GM12864 (cell line): ENCODE measurements around the gene THY1.
"Not testable (repeated sequence)": the region's sequence is repeated elsewhere in the genome, so short reads cannot be mapped to it uniquely, and the experiment has no call there.

ENCODE experiments used
- DNase-seq: peaks from one replicate; pipeline ENCODE4 v3.0.0-alpha.2; 2011; ENCODE audit warnings: low read depth
- H3K4me3 ChIP-seq: 2 replicates; pipeline ENCODE4 v1.5.1; 2011; ENCODE audit warnings: mild to moderate bottlenecking, low read depth, low read length, control low read depth
- TF ChIP-seq, protein P1 (sequence below): IDR thresholded peaks from 2 replicates; pipeline ENCODE4 v1.5.1; 2011; ENCODE audit warnings: low read depth, mild to moderate bottlenecking, moderate library complexity, low read length, control low read depth, inconsistent platforms; ENCODE audit errors: missing control alignments

Gene THY1

DNA sequence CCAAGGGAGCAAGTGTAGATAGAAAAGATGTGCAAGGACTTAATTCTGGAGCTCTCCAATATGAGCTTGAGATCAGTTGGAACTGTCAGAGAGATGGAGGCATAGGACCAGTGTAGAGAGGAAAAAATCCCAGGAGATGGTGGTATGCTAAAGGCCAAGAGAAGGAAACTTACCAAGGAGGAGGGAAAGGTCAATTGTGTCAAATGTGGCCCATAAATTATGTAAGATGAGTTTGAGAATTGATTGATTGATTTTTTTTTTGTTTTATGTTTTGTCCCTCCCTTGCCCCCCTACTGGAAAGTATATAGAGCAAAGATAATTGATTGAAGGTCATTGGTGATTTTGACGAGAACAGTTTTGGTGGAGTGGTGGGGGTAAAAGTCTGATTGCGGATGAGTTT is 38.6 kb downstream of the THY1 start:
- TF ChIP-seq, protein P1, sequence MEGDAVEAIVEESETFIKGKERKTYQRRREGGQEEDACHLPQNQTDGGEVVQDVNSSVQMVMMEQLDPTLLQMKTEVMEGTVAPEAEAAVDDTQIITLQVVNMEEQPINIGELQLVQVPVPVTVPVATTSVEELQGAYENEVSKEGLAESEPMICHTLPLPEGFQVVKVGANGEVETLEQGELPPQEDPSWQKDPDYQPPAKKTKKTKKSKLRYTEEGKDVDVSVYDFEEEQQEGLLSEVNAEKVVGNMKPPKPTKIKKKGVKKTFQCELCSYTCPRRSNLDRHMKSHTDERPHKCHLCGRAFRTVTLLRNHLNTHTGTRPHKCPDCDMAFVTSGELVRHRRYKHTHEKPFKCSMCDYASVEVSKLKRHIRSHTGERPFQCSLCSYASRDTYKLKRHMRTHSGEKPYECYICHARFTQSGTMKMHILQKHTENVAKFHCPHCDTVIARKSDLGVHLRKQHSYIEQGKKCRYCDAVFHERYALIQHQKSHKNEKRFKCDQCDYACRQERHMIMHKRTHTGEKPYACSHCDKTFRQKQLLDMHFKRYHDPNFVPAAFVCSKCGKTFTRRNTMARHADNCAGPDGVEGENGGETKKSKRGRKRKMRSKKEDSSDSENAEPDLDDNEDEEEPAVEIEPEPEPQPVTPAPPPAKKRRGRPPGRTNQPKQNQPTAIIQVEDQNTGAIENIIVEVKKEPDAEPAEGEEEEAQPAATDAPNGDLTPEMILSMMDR = no peak

DNA sequence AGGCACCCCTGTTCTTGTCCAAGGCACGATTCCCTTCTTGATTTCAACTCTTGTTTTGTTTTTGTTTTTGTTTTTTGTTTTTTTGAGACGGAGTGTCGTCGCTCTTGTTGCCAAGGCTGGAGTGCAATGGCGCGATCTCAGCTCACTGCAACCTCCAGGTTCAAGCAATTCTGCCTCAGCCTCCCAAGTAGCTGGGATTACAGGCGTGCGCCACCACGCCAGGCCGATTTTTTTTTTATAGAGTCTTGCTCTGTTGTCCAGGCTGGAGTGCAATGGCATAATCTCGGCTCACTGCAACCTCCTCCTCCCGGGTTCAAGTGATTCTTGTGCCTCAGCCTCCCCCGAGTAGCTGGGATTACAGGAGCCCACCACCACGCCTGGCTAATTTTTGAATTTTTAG is 40.5 kb downstream of the THY1 start:
- not testable (repeated sequence) for DNase-seq, H3K4me3 ChIP-seq

More for the DNA sequence above, 38.6 kb downstream of the THY1 start:
- H3K4me3 ChIP-seq = no peak overlapping the region
- DNase-seq = no peak

DNA sequence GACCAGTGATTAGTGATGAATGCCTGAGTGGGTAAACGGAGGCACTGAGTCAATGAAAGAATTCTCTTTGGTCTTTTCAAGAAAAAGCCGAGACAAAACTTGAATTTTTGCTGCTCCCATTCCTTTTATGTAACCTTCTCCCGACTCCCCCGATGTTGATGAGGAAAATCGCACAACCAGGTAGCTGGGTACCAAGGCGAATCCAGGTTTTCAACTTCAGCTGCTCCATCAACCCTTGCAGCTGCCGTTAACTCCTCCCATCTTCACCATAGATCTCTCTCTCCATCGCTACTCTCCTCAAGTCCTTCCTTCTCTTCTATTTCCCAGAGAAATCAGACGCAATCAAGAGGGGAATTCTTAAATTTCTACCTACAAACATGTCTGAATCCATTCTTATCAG is 40.9 kb downstream of the THY1 start:
- DNase-seq = no peak
- H3K4me3 ChIP-seq = peak overlapping the region; percentile 58
- TF ChIP-seq, protein P1 = no peak

DNA sequence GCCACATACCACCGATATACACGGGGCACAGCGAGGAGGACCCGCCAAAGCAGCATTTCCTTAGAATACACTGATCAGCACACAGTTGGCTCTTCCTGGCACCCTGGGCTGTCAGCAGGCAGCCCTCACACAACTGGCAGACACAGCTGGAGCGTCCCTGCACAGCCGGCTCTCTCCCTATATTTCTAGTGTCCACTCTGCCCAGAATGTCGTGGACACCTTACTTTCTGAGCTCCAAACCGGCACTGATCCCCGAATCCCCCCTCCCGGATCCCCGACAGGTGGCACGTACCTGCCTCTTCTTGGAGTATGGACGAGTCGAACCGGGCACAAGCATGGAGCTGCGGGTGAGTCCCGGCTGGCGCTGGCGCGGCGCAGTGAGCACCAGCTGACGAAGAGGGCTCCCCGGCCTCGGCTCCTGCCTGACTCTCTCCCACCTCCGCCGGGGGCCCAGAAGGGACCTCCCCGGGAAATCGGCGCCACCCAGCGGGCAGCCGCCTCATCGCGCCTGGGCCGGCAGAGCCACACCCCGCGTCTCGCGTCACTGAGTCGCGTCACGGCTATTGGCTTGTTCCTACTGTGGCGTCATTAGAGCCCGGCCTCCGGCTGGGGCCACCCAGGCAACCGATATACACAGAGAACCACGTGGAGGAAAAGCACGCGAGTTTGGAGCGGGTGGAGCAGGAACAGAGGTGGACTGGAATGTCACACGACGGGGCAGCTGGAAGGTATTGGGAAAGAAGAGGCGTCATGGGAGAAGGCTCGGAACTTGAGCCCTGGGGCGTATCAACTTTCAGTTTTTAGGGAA is 41.6 kb downstream of the THY1 start, which contains the start of gene USP2:
Gene USP2 (minus strand): TSS at position 510 of the 808 bp plus-strand sequence. CDS start 8,210 bp downstream, outside the sequence.
- DNase-seq = peak; percentile 60
- TF ChIP-seq, protein P1 = peak; percentile 79
- peak within 1 kb of the TSS; percentile 58 for H3K4me3 ChIP-seq

DNA sequence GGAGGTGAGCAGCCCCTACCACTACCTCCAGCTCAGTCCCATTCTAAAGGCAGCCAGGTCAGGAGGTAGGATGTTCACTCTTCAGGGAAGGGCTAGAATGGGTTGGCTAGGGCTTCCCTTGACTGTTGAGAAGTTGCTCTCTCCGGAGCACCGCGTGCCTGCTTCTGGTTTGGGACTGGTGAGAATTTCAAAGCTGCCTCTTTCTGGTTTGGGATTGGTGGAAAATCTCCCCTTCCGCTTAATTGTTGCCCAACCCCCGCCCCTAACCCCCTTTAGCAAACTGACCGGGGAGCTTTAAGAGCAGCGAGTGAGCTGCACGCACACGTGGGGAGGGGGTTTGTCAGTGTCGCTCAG is 42.2 kb downstream of the THY1 start:
- TF ChIP-seq, protein P1 = no peak
- DNase-seq = no peak
- no peak overlapping the region; the same call in 1 of the 2 replicates for H3K4me3 ChIP-seq

DNA sequence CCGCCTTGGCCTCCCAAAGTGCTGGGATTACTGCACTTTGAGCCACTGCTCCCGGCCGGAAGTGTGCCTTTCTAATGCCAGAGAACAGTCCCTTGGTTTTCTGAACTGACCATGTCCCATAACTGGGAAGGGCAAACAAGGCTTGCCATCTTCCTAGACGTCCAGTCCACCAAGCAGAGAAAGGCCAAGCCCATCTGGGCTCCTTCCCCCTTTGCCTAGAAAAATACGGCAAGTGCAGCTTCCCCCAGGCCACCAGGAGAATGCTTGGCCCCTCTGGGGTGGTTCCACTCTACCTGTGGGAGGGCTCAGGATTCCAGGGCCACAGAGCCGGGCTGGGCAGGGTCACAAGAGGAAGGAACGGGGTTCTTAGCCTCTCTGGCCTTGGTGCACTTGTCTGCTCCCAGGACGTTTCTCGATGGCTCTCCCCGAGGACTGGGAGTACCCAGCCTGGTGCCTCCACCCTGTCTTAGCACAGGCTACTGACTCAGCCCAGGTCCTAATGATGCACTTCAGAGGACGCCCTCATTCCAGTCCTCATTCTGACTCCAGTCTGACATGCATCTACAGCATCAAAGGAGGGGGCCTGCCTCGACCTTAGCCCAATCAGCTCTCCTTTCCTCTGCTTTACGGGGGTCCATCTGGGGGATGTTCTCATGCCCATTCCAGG is 42.7 kb downstream of the THY1 start:
- H3K4me3 ChIP-seq = no peak overlapping the region
- DNase-seq = no peak
- TF ChIP-seq, protein P1 = no peak

DNA sequence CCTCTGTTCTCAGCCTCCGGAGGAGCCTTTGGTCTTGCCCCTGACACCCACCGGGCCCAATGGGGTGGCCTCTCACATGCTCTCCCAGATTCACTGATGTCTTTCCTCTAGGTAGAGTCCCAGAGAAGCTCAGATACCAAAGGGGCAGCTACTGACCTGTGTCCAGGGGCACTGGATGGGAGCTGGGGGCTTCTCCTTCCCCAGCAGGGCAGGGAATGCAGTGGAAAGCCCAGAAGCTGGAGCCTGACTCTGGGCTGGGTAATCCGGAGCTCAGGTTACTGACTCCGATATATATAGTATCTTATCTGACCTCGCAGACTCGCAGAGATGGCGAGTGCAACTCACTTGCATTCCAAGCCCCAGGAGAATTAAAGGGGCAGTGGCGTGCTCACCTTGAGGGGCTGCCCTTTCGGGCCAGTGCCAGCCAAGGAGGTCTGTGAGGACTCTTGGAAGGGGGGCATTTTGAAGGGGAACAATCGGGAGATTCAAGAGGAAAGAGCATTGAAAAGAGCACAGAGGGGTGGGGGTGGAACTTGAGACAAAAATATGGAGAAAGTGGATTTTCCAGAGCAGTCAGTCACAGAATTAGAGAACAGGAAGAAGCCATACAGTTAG is 44.0 kb downstream of the THY1 start:
- TF ChIP-seq, protein P1 = no peak
- no peak overlapping the region for H3K4me3 ChIP-seq
- no peak for DNase-seq
